Fibroblast of skin of left quadriceps (primary cell): Measurements from ENCODE around the gene IL32.
A peak's percentile ranks its signal among the peaks of the same experiment; 100 is the strongest.

Experiments
- DNase-seq, 2 experiments: peaks; one replicate each; pipeline ENCODE4 v3.0.0-alpha.2; 2013; ENCODE audit warnings: low read depth in 2 of 2

Gene IL32

GRCh38 chr16:3089717-3090592 is 24.5 kb downstream of the IL32 start:
- DNase-seq, result no peak

GRCh38 chr16:3091551-3091950 is 26.1 kb downstream of the IL32 start:
- no peak for DNase-seq

GRCh38 chr16:3092501-3092941 is 27.1 kb downstream of the IL32 start:
- DNase-seq, result no peak

- no peak for DNase-seq
Observed at GRCh38 chr16:3094289-3095027, 29.0 kb downstream of the IL32 start.

GRCh38 chr16:3095869-3096268 is 30.4 kb downstream of the IL32 start:
- no peak for DNase-seq

GRCh38 chr16:3096362-3096761 is 30.9 kb downstream of the IL32 start:
- DNase-seq, result no peak

GRCh38 chr16:3097266-3097665 is 31.8 kb downstream of the IL32 start:
- DNase-seq, result no peak

GRCh38 chr16:3098459-3099394 is 33.3 kb downstream of the IL32 start, which contains the start of gene ZSCAN10:
ZSCAN10 (minus strand) TSS chr16:3099294; CDS start chr16:3092937, 6,357 bp downstream.
- no peak for DNase-seq

GRCh38 chr16:3099395-3099731 is 33.9 kb downstream of the IL32 start:
- no peak for DNase-seq

GRCh38 chr16:3099732-3100499 is 34.5 kb downstream of the IL32 start:
- DNase-seq, result peak; percentile 72 to 73

GRCh38 chr16:3101018-3101840 is 35.8 kb downstream of the IL32 start:
- no peak for DNase-seq

GRCh38 chr16:3101841-3102470 is 36.5 kb downstream of the IL32 start:
- DNase-seq, result no peak

- peak; percentile 80 to 82 for DNase-seq
Observed at GRCh38 chr16:3106205-3106928, 40.9 kb downstream of the IL32 start.

- peak in 1 of 2 experiments; percentile 32 for DNase-seq
Observed at GRCh38 chr16:3112058-3112880, 46.8 kb downstream of the IL32 start, which contains the start of gene ZNF205. ZNF205 (plus strand) TSS chr16:3112586; CDS start chr16:3113431, 845 bp downstream.

GRCh38 chr16:3112881-3113574 is 47.6 kb downstream of the IL32 start:
- DNase-seq, result no peak

- no peak for DNase-seq
Observed at GRCh38 chr16:3113765-3114479, 48.5 kb downstream of the IL32 start.

GRCh38 chr16:3115003-3115402 is 49.6 kb downstream of the IL32 start:
- no peak for DNase-seq
